MM.1S (cell line): ENCODE measurements around the gene LRIG2.

Source experiments
- EZH2 ChIP-seq: fragments of 300-600 bp; sonication (generic); optimal IDR thresholded peaks from 2 replicates; pipeline ENCODE3; 2017; ENCODE audit warnings: low read depth, mild to moderate bottlenecking, antibody characterized with exemption, low read length, mixed read lengths
- EZH2phosphoT487 ChIP-seq: fragments of 300-600 bp; sonication (generic); IDR thresholded peaks from 2 replicates; pipeline ENCODE4 v1.6.1; 2018; ENCODE audit warnings: antibody characterized with exemption, low read length
- TF ChIP-seq, protein P1 (sequence below): fragments of 300-600 bp; sonication (generic); IDR thresholded peaks from 2 replicates; pipeline ENCODE4 v1.5.1; 2016; ENCODE audit warnings: antibody characterized with exemption, low read length, mixed read lengths

- TF ChIP-seq, protein P1, sequence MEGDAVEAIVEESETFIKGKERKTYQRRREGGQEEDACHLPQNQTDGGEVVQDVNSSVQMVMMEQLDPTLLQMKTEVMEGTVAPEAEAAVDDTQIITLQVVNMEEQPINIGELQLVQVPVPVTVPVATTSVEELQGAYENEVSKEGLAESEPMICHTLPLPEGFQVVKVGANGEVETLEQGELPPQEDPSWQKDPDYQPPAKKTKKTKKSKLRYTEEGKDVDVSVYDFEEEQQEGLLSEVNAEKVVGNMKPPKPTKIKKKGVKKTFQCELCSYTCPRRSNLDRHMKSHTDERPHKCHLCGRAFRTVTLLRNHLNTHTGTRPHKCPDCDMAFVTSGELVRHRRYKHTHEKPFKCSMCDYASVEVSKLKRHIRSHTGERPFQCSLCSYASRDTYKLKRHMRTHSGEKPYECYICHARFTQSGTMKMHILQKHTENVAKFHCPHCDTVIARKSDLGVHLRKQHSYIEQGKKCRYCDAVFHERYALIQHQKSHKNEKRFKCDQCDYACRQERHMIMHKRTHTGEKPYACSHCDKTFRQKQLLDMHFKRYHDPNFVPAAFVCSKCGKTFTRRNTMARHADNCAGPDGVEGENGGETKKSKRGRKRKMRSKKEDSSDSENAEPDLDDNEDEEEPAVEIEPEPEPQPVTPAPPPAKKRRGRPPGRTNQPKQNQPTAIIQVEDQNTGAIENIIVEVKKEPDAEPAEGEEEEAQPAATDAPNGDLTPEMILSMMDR = no peak
- TF ChIP-seq EZH2phosphoT487 (no peak), EZH2 (no peak)
These were observed 749 bp upstream of the LRIG2 start for GRCh38 chr1:113072141-113072756.
